HG03159 (cell line): Measurements from ENCODE around the gene AHNAK2.
"Not testable (repeated sequence)": the region's sequence is repeated elsewhere in the genome, so short reads cannot be mapped to it uniquely, and the experiment has no call there.

Source experiments
- ATAC-seq: cut with Tn5 transposase; IDR thresholded peaks from one replicate; pipeline ENCODE4 v1.9.1; 2021; ENCODE audit warnings: mild to moderate bottlenecking, moderate library complexity; ENCODE audit not compliant: unreplicated experiment

Gene AHNAK2

GRCh38 chr14:104977681-104978653 is at the start of gene AHNAK2:
Gene AHNAK2 (minus strand): TSS chr14:104978374. CDS start chr14:104978237, 137 bp downstream.
- ATAC-seq = no peak

GRCh38 chr14:105027718-105028117 is 49.5 kb upstream of the AHNAK2 start:
- not testable (repeated sequence) for ATAC-seq

- ATAC-seq = no peak
These were observed 48.8 kb upstream of the AHNAK2 start for GRCh38 chr14:105026802-105027563.

GRCh38 chr14:105026033-105026785 is 48.0 kb upstream of the AHNAK2 start:
- no peak for ATAC-seq

- no peak for ATAC-seq
These were observed 47.3 kb upstream of the AHNAK2 start for GRCh38 chr14:105025429-105025828.

- ATAC-seq = no peak
These were observed 45.8 kb upstream of the AHNAK2 start for GRCh38 chr14:105023791-105024480.

- ATAC-seq = no peak
These were observed 45.0 kb upstream of the AHNAK2 start for GRCh38 chr14:105023144-105023543.

- no peak for ATAC-seq
These were observed 44.1 kb upstream of the AHNAK2 start for GRCh38 chr14:105022276-105022670.

GRCh38 chr14:105021656-105022275 is 43.6 kb upstream of the AHNAK2 start:
- no peak for ATAC-seq

- ATAC-seq = peak; percentile 62
These were observed 42.9 kb upstream of the AHNAK2 start, which contains the start of gene CDCA4 for GRCh38 chr14:105020815-105021655. Gene CDCA4 (minus strand): TSS chr14:105021083. CDS start chr14:105011929, 9,154 bp downstream.

GRCh38 chr14:105019861-105020814 is 42.0 kb upstream of the AHNAK2 start:
- ATAC-seq = peak; percentile 33

GRCh38 chr14:105018414-105018813 is 40.2 kb upstream of the AHNAK2 start:
- ATAC-seq = no peak

- ATAC-seq = no peak
These were observed 37.7 kb upstream of the AHNAK2 start for GRCh38 chr14:105015905-105016304.

GRCh38 chr14:105015242-105015641 is 37.1 kb upstream of the AHNAK2 start:
- no peak for ATAC-seq

GRCh38 chr14:105014631-105015030 is 36.5 kb upstream of the AHNAK2 start:
- no peak for ATAC-seq

- no peak for ATAC-seq
These were observed 35.9 kb upstream of the AHNAK2 start for GRCh38 chr14:105014032-105014431.

GRCh38 chr14:105013150-105013785 is 35.1 kb upstream of the AHNAK2 start:
- no peak for ATAC-seq
